Heart right ventricle (tissue), 16 donors: ENCODE measurements around the gene PDE3B. TPM values are rescaled to one million over a fixed set of nuclear protein-coding genes. Genes with fewer than 3 reads are reported as not detected.

Experiments
- ATAC-seq, 8 donors: fragments of 200-7000 bp; cut with Tn5 transposase; one replicate each; pipeline ENCODE4 v1.9.1; 2020; ENCODE audit warnings: mild to moderate bottlenecking in 8 of 8, moderate library complexity in 8 of 8, moderate number of reproducible peaks in 1 of 8
- DNase-seq, 2 donors: peaks; one replicate each; pipeline ENCODE4 v3.0.0-alpha.2; 2020
- H3K27ac ChIP-seq, 10 donors: fragments of 200-600 bp; sonication (generic) in 2 of 10; one replicate each; pipeline versions ENCODE4 v1.5.0 to v1.8.0; 2020 to 2022; ENCODE audit warnings: mild to moderate bottlenecking in 3 of 10
- H3K27me3 ChIP-seq, 7 donors: fragments of 200-600 bp; one replicate each; pipeline ENCODE4 v1.8.0; 2021 to 2022; ENCODE audit warnings: mild to moderate bottlenecking in 2 of 7
- H3K36me3 ChIP-seq, 9 donors: fragments of 200-600 bp; sonication (generic) in 1 of 9; one replicate each; pipeline versions ENCODE4 v1.5.0 to v1.8.0; 2020 to 2022; ENCODE audit warnings: mild to moderate bottlenecking in 2 of 9
- H3K4me1 ChIP-seq, 9 donors: fragments of 200-600 bp; sonication (generic) in 1 of 9; one replicate each; pipeline versions ENCODE4 v1.5.0 to v1.8.0; 2020 to 2022; ENCODE audit warnings: mild to moderate bottlenecking in 4 of 9
- H3K4me3 ChIP-seq, 10 donors: fragments of 200-600 bp; sonication (generic) in 2 of 10; one replicate each; pipeline versions ENCODE4 v1.5.0 to v1.8.0; 2020 to 2022; ENCODE audit warnings: mild to moderate bottlenecking in 7 of 10, moderate library complexity in 2 of 10
- H3K9me3 ChIP-seq, 11 donors: fragments of 200-600 bp in 10 of 11; sonication (generic) in 2 of 11; one replicate each; pipeline versions ENCODE4 v1.5.0 to v1.8.0; 2013 to 2022; ENCODE audit warnings: mild to moderate bottlenecking in 2 of 11, control low read depth in 1 of 11, moderate library complexity in 1 of 11
- WGBS, 2 donors: extraction: QIAGEN DNeasy Blood & Tissue Kit; methylation state at CpG; one replicate each; pipeline ENCODE4 v1.1.7; 2013; ENCODE audit warnings: inconsistent platforms in 1 of 2; 5-methylcytosine and 5-hydroxymethylcytosine counted together
- intact Hi-C, 10 donors: fragments of 100-400 bp; cut with DNase I; formaldehyde crosslinking; loops; one replicate each; pipeline versions ENCODE4 v1.11.1 to v1.14.2; 2022
- polyA plus RNA-seq, 2 donors: library from polyadenylated mRNA; stranded (reverse); fragments of 200-250 nt; gene quantifications; one replicate each; pipeline ENCODE4 v1.2.3, GENCODE V29; 2013
- total RNA-seq, 10 donors: library from RNA; stranded (reverse); fragmentation: NEBNext Ultra II Directional in 3 of 10; extraction: Animal tissue kit (Norgen Biotek cat#: 25700) in 3 of 10; gene quantifications; one replicate each; pipeline versions ENCODE4 v1.2.1 to v1.2.4, GENCODE V29; 2021 to 2023
- TF ChIP-seq, protein P1 (sequence below), 9 donors: fragments of 200-600 bp; sonication (generic) in 2 of 9; IDR thresholded peaks; one replicate each; pipeline versions ENCODE4 v1.5.0 to v1.8.0; 2021 to 2022; ENCODE audit warnings: antibody characterized with exemption in 9 of 9, mild to moderate bottlenecking in 5 of 9, moderate library complexity in 1 of 9
- donor health status: Arrhythmogenic right ventricular cardiomyopathy.
- donor health status: ischemic (EF 13 %, LVEDD 7.1; RV severe dilation, severe dysfunction).
- donor health status: healthy with polysubstance abuse.
- donor health status: DM: no; HTN: yes; CAD: no.
- donor health status: DM: no; HTN: no; CAD: no.
- donor health status: ischemic (EF 25% LVEDD 6.9; RV normal size, moderate dysfunction).
- donor health status: ischemic (EF 25% LVEDD 5.7; RV mildly dilated, moderate dysfunction).
- donor health status: healthy.
- donor health status: DM: yes; HTN: yes; CAD: no.
- donor health status: Ischemic cardiomyopathy.
- donor health status: ischemic (EF 35%, LVEDD 5.7; RV mildly dilated, moderate dysfunction).
- donor health status: nonischemic (EF 11% LVEDD 7.7; RV severe dilation, severe dysfunction).
- donor health status: DM: yes; HTN: yes; CAD: no.
- donor health status: PGD.
- donor health status: ischemic (EF 29% LVEDD 5.4; RV normal size, mild dysfunction).
- donor health status: nonischemic (EF 23%, LVEDD 6.1; RV moderate dilation, normal function).

Gene PDE3B
- total and polyA plus RNA-seq, 12 donors = 1.3 to 14.2 (median 9.0) TPM

GRCh38 chr11:14854057-14854456 lies 210.5 kb downstream of the PDE3B start:
- no peaks in the 10 kb centered on the region for H3K36me3 ChIP-seq

DNA sequence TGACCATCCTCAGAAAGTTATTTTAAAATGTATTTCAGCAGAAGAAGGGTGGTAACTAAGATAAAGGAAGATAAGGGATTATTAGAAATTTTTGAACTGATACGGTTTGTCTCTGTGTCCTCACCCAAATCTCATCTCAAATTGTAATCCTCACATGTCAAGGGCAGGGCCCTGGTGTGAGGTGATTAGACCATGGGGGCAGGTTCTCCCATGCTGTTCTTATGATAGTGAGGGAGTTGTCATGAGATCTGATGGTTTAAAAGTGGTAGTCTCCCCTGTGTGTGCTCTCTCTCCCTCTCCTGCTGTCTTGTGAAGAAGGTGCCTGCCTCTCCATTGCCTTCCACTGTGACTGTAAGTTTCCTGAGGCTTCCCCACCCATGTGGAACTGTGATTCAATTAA lies 212.3 kb downstream of the PDE3B start:
- ATAC-seq (no peak), DNase-seq (no peak)
- no peaks in the 10 kb centered on the region for H3K9me3 ChIP-seq
- 86 to 97% methylated on average over 1 of the region's 1 CpG for WGBS, 2 donors
- intact Hi-C loops = no loop called here
- no peaks in the 10 kb centered on the region for H3K4me1 ChIP-seq
- TF ChIP-seq, protein P1, sequence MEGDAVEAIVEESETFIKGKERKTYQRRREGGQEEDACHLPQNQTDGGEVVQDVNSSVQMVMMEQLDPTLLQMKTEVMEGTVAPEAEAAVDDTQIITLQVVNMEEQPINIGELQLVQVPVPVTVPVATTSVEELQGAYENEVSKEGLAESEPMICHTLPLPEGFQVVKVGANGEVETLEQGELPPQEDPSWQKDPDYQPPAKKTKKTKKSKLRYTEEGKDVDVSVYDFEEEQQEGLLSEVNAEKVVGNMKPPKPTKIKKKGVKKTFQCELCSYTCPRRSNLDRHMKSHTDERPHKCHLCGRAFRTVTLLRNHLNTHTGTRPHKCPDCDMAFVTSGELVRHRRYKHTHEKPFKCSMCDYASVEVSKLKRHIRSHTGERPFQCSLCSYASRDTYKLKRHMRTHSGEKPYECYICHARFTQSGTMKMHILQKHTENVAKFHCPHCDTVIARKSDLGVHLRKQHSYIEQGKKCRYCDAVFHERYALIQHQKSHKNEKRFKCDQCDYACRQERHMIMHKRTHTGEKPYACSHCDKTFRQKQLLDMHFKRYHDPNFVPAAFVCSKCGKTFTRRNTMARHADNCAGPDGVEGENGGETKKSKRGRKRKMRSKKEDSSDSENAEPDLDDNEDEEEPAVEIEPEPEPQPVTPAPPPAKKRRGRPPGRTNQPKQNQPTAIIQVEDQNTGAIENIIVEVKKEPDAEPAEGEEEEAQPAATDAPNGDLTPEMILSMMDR (IDR thresholded peaks at IDR 0.05) = no peak
- no peaks in the 10 kb centered on the region for H3K27me3 ChIP-seq
- no peak overlapping the region for H3K27ac ChIP-seq
- H3K36me3 ChIP-seq = no peaks in the 10 kb centered on the region
- H3K4me3 ChIP-seq = no peak overlapping the region

More at GRCh38 chr11:14854057-14854456, 210.5 kb downstream of the PDE3B start:
- TF ChIP-seq, protein P1 (IDR thresholded peaks at IDR 0.05) = no peak
- Histone ChIP-seq H3K9me3 (no peaks in the 10 kb centered on the region), H3K27me3 (no peaks in the 10 kb centered on the region), H3K4me3 (no peak overlapping the region), H3K27ac (no peak overlapping the region), H3K4me1 (no peaks in the 10 kb centered on the region)
- DNase-seq (no peak), ATAC-seq (no peak)
- intact Hi-C loops = no loop called here

- no peaks in the 10 kb centered on the region for H3K27me3 ChIP-seq
- DNase-seq = no peak
- no peak overlapping the region for H3K27ac ChIP-seq
- peaks cover 0 to 4% (median 0%) of the 10 kb centered on the region in 9 donors for H3K36me3 ChIP-seq
- intact Hi-C loops = no loop called here
- no peaks in the 10 kb centered on the region for H3K9me3 ChIP-seq
- H3K4me3 ChIP-seq = no peak overlapping the region
- WGBS, 2 donors = 91 to 93% methylated on average over 3 of the region's 3 CpGs
- ATAC-seq = no peak
- TF ChIP-seq, protein P1 (IDR thresholded peaks at IDR 0.05) = no peak
- H3K4me1 ChIP-seq = no peaks in the 10 kb centered on the region
Measured at GRCh38 chr11:14857621-14858020, 214.0 kb downstream of the PDE3B start.

GRCh38 chr11:14858404-14858803 lies 214.8 kb downstream of the PDE3B start:
- no peak for ATAC-seq

More at GRCh38 chr11:14858404-14858803, 214.8 kb downstream of the PDE3B start:
- H3K36me3 ChIP-seq = peaks cover 0 to 4% (median 0%) of the 10 kb centered on the region in 9 donors
- H3K27ac ChIP-seq = no peak overlapping the region
- no peaks in the 10 kb centered on the region for H3K4me1 ChIP-seq
- no peaks in the 10 kb centered on the region for H3K27me3 ChIP-seq
- WGBS, 2 donors = 81 to 88% methylated on average over 1 of the region's 1 CpG
- no peak for DNase-seq
- H3K9me3 ChIP-seq = peaks cover 0 to 4% (median 0%) of the 10 kb centered on the region in 11 donors
- intact Hi-C loops = no loop called here
- no peak overlapping the region for H3K4me3 ChIP-seq
- TF ChIP-seq, protein P1 (IDR thresholded peaks at IDR 0.05) = no peak
